Coronary artery (tissue), 2 donors: ENCODE measurements around the gene ANXA11.
A peak's percentile ranks its signal among the peaks of the same experiment; 100 is the strongest.

Experiments used
- DNase-seq: peaks from one replicate; pipeline ENCODE4 v3.0.0-alpha.2; 2017; ENCODE audit warnings: low spot score
- H3K27ac ChIP-seq, 2 donors: fragments of 200-600 bp; sonication (generic); one replicate each; pipeline ENCODE4 v1.5.1; 2016 to 2019
- H3K4me3 ChIP-seq: fragments of 200-600 bp; sonication (generic); 2 replicates; pipeline ENCODE4 v1.5.1; 2016; ENCODE audit warnings: mild to moderate bottlenecking, moderate library complexity
- CTCF ChIP-seq: fragments of 200-600 bp; sonication (generic); IDR thresholded peaks from one replicate; pipeline ENCODE4 v1.5.1; 2019; ENCODE audit warnings: antibody characterized with exemption

The ANXA11 gene

GRCh38 chr10:80168679-80169380 lies 36.5 kb downstream of the ANXA11 start:
- TF ChIP-seq CTCF, result no peak
- H3K4me3 ChIP-seq, result no peak overlapping the region
- no peak for DNase-seq
- H3K27ac ChIP-seq, result peak overlapping the region; percentile 55 to 91

- TF ChIP-seq CTCF, result no peak
- Histone ChIP-seq H3K27ac (peak overlapping the region; percentile 55 to 91), H3K4me3 (peak overlapping the region; percentile 14)
- DNase-seq, result peak; percentile 89
Observed at GRCh38 chr10:80168162-80168511, 37.2 kb downstream of the ANXA11 start.

GRCh38 chr10:80167471-80168161 lies 37.7 kb downstream of the ANXA11 start:
- no peak for DNase-seq
- TF ChIP-seq CTCF, result no peak
- peak overlapping the region; percentile 22 for H3K4me3 ChIP-seq
- H3K27ac ChIP-seq, result peak overlapping the region; percentile 55 to 91

- DNase-seq, result no peak
- Histone ChIP-seq H3K27ac (peak overlapping the region; percentile 55 to 91), H3K4me3 (no peak overlapping the region)
- no peak for TF ChIP-seq CTCF
Observed at GRCh38 chr10:80166581-80167470, 38.5 kb downstream of the ANXA11 start.

DNA sequence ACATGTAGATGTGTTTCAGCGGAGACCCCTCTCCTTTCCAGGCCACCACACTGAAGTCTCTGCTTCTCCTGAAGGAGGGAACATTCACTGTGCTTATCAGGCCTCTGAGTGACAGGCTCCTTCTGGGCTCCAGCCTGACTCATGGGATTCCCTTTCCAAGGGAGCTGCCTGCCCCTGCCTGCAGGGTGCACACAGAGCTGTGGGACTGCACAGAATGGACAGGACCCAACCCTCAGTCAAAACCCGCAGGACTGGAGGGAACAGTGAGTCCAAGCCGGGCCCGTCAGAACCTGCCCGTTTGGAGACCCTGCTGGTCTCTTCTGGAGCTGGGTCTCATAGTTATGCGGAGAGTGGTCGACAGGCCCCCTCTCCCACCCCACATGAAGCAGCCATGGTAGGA lies 40.2 kb downstream of the ANXA11 start:
- no peak overlapping the region for H3K4me3 ChIP-seq
- peak overlapping the region; percentile 43 to 79 for H3K27ac ChIP-seq
- peak; percentile 85 for DNase-seq
- TF ChIP-seq CTCF, result no peak

DNA sequence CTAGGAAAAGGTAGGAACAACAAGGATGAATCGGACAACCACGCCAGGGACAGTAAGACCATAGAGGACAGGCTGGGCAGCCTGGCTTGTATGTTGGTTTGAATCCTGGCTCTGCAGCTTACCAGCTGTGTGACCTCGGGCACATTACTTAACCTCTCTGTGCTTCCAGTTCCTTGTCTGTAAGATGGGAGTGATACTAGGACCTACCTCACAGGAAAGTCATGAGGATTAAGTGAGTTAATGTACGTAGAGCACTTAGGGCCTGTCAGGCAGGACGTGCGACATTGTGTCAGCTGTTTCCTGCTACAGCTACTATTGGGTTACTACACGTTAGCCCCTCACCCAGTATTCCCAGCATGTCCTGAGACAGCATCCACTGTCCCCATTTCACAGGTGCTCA lies 40.7 kb downstream of the ANXA11 start:
- no peak for TF ChIP-seq CTCF
- Histone ChIP-seq H3K4me3 (no peak overlapping the region), H3K27ac (peak overlapping the region; percentile 43 to 79)
- no peak for DNase-seq
